Vagina (tissue), 2 donors: ENCODE results near the gene ETV7.

Experiments used
- CTCF ChIP-seq, 3 experiments: fragments of 450-650 bp in 2 of 3; fragments of 200-600 bp in 1 of 3; sonication (generic) in 1 of 3; IDR thresholded peaks; one replicate each; pipeline ENCODE4 v1.5.1; 2017 to 2019; ENCODE audit warnings: antibody characterized with exemption in 3 of 3, mild to moderate bottlenecking in 2 of 3, moderate library complexity in 2 of 3
- POLR2A ChIP-seq, 2 donors: fragments of 450-650 bp; IDR thresholded peaks; one replicate each; pipeline ENCODE4 v1.6.1; 2017; ENCODE audit warnings: antibody characterized with exemption in 2 of 2, mild to moderate bottlenecking in 2 of 2, moderate library complexity in 2 of 2
- POLR2AphosphoS5 ChIP-seq, 2 donors: sonication (generic); formaldehyde crosslinking; IDR thresholded peaks; one replicate each; pipeline ENCODE4 v1.9.0; 2017; ENCODE audit warnings: antibody characterized with exemption in 2 of 2, mild to moderate bottlenecking in 2 of 2, low read depth in 1 of 2; ENCODE audit not compliant: insufficient read depth in 1 of 2

GRCh38 chr6:36343109-36343680 is 44.3 kb downstream of the ETV7 start:
- TF ChIP-seq POLR2A (IDR thresholded peaks at IDR 0.05) = no peak
- TF ChIP-seq CTCF (IDR thresholded peaks at IDR 0.05) = no peak
- TF ChIP-seq POLR2AphosphoS5 (IDR thresholded peaks at IDR 0.05; ENCODE audit: insufficient read depth in 1 of 2, low read depth in 1 of 2) = no peak
